Spinal cord (tissue), 10 donors: ENCODE measurements around the gene PRH2. TPM values are rescaled to one million over a fixed set of nuclear protein-coding genes. Genes with fewer than 3 reads are reported as not detected.

Experiments used
- DNase-seq, 6 donors: peaks; one replicate each; pipeline versions ENCODE4 v3.0.0 to v3.0.0-alpha.2; 2013 to 2015; ENCODE audit warnings: low spot score in 6 of 6, low read depth in 4 of 6
- H3K27ac ChIP-seq: one replicate; pipeline ENCODE4 v1.5.1; 2013; ENCODE audit warnings: low read depth, low read length, control low read depth
- H3K27me3 ChIP-seq: one replicate; pipeline ENCODE4 v1.6.1; 2013; ENCODE audit warnings: low read length; ENCODE audit not compliant: control insufficient read depth, insufficient read depth
- H3K36me3 ChIP-seq: one replicate; pipeline ENCODE4 v1.6.1; 2013; ENCODE audit warnings: low read length; ENCODE audit not compliant: control insufficient read depth, insufficient read depth
- H3K4me1 ChIP-seq: one replicate; pipeline ENCODE4 v1.6.1; 2013; ENCODE audit warnings: low read length; ENCODE audit not compliant: control insufficient read depth, insufficient read depth
- H3K4me3 ChIP-seq: one replicate; pipeline ENCODE4 v1.5.1; 2013; ENCODE audit warnings: low read depth, low read length, control low read depth
- H3K9me3 ChIP-seq: one replicate; pipeline ENCODE4 v1.6.1; 2013; ENCODE audit warnings: low read length; ENCODE audit not compliant: control insufficient read depth, insufficient read depth
- WGBS: methylation state at CpG from one replicate; pipeline ENCODE4 v1.1.5; 2013; ENCODE audit warnings: missing lambda C conversion rate; ENCODE audit not compliant: insufficient coverage; 5-methylcytosine and 5-hydroxymethylcytosine counted together
- polyA plus RNA-seq, 2 donors: library from polyadenylated mRNA; unstranded; fragments of 120-200 nt; gene quantifications; one replicate each; pipeline ENCODE4 v1.2.1, GENCODE V29; 2013; ENCODE audit not compliant: insufficient read length in 2 of 2
- total RNA-seq, 2 donors: library from RNA; depleted of rRNA in 1 of 2; stranded (reverse); fragments of 120-200 nt in 1 of 2; fragments of >200 nt in 1 of 2; gene quantifications; one replicate each; pipeline versions ENCODE4 v1.2.3 to v1.2.4, GENCODE V29; 2013 to 2014
- donor health status: healthy.

The PRH2 gene
- total and polyA plus RNA-seq, 4 donors, result 0.88 TPM; not detected in 3

DNA sequence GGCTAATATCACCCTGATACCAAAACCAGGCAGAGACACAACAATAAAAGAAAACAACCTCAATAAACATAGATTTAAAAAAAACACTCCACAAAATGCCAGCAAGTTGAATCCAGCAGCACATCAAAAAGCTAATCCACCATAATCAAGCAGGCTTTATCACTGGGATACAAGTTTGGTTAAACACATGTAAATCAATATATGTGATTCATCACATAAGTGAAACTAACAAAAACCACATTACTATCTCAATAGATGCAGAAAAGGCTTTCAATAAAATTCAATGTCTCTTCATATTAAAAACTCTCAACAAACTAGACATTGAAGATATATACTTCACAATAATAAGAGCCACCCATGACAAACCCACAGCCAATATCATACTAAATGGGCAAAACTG lies 27.0 kb downstream of the PRH2 start:
- Histone ChIP-seq H3K4me1 (no peaks in the 10 kb centered on the region), H3K27me3 (no peaks in the 10 kb centered on the region), H3K27ac (no peak overlapping the region), H3K4me3 (no peak overlapping the region), H3K9me3 (peaks cover 11% of the 10 kb centered on the region), H3K36me3 (no peaks in the 10 kb centered on the region)
- DNase-seq, result no peak

DNA sequence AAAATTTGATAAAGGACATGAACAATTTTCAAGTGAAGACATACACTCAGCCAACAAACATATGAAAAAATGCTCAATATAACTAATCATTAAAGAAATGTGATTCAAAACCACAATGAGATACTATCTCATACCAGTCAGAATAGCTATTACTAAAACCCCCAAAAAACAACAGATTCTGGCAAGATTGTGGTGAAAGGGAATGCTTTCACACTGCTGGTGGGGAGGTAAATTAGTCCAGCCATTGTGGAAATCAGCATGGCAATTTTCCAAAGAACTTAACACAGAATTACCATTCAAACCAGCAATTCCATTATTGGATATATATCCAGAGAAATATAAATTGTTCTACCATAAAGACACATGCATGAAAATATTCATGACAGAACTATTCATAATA lies 28.7 kb downstream of the PRH2 start:
- Histone ChIP-seq H3K36me3 (no peaks in the 10 kb centered on the region), H3K9me3 (peaks cover 11% of the 10 kb centered on the region), H3K4me3 (no peak overlapping the region), H3K4me1 (no peaks in the 10 kb centered on the region), H3K27me3 (no peaks in the 10 kb centered on the region), H3K27ac (no peak overlapping the region)
- DNase-seq, result no peak

DNA sequence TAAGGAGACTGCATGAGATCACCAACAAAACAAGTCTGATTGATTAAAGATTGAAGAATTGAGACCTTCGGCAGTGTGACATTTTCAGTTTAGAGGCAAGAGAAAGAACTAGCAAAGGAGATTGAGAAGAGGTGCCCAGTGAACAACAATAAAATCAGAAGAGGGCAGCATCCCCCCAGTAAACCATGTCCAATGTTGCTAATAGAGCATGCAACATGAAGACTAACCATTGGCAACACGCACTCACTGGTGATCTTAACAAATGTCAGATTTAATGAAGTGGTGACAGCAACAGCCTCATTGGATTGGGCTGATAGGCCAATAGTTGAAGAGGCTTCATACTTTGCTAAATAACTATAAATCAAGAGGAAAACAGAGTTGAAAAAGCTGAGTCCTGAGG lies 30.8 kb downstream of the PRH2 start:
- Histone ChIP-seq H3K9me3 (peaks cover 10% of the 10 kb centered on the region), H3K36me3 (no peaks in the 10 kb centered on the region), H3K4me1 (no peaks in the 10 kb centered on the region), H3K4me3 (no peak overlapping the region), H3K27ac (no peak overlapping the region), H3K27me3 (no peaks in the 10 kb centered on the region)
- no peak for DNase-seq
- WGBS, result 73% methylated on average over 1 of the region's 2 CpGs

DNA sequence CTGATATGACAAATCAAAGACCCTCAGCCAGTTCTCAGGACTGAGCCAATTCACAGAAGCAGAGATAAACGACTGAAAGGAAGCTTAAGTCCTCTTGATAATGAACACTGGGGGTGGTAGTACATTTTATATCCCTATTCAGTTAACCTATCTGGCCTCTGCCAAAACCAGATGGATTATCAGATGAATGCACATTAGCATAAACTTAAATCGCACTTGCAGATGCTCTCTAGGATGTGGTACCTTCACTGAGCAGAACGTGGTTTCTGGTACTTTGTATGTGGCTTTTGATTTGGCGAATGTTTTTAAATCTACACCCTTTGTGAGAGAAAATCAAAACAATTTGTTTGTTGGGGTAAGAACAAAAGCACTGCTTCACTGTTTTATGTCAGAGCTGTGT lies 31.2 kb downstream of the PRH2 start:
- H3K4me3 ChIP-seq, result no peak overlapping the region
- H3K9me3 ChIP-seq, result peaks cover 10% of the 10 kb centered on the region
- no peak for DNase-seq
- WGBS, result 80% methylated on average over 1 of the region's 4 CpGs
- no peaks in the 10 kb centered on the region for H3K4me1 ChIP-seq
- no peaks in the 10 kb centered on the region for H3K27me3 ChIP-seq
- H3K36me3 ChIP-seq, result no peaks in the 10 kb centered on the region
- H3K27ac ChIP-seq, result no peak overlapping the region

DNA sequence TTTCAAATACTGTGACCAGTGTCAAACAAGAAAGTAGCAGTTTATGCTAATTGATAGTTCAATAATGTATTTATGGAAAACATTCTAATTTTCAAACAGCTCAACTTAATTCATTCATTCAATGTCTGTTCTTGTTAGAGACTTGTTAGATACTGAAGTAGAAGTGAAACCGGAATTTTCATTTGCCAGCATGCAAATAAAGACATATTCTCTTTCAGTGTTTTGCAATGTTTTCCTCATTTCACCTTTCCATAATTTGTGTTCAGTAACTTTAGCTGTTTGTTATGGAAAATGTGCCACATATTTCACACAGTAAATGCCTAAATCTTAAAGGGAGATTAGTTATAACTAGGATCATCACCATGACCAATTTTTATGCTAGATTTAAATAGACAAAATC lies 36.4 kb downstream of the PRH2 start:
- Histone ChIP-seq H3K4me3 (no peak overlapping the region), H3K27ac (no peak overlapping the region), H3K4me1 (peaks cover 3% of the 10 kb centered on the region), H3K27me3 (no peaks in the 10 kb centered on the region), H3K9me3 (no peaks in the 10 kb centered on the region), H3K36me3 (no peaks in the 10 kb centered on the region)
- DNase-seq, result no peak
- WGBS, result no CpG with 5 or more reads among the region's 1 CpG

DNA sequence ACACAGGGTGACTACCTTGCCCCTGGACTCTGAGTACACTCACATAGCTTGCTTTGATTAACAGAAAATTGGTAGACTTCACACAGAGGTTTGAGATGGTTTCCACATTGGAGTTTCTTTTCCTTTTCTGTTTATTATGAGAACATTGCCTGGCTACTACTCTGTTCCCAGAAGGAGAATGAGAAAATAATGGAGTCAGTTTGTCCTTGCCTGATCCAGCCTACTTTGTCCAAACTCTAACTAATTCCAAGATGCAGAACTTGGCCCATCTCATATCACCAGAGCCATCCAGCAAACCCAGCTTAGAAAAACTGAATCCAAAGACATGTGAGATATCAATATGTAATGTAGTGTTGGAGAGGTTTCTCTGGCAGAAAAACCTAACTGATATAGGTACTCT lies 37.3 kb downstream of the PRH2 start:
- Histone ChIP-seq H3K27me3 (no peaks in the 10 kb centered on the region), H3K27ac (no peak overlapping the region), H3K4me1 (peaks cover 3% of the 10 kb centered on the region), H3K36me3 (no peaks in the 10 kb centered on the region), H3K4me3 (no peak overlapping the region), H3K9me3 (no peaks in the 10 kb centered on the region)
- no peak for DNase-seq

- Histone ChIP-seq H3K4me1 (peaks cover 3% of the 10 kb centered on the region), H3K27me3 (no peaks in the 10 kb centered on the region), H3K36me3 (no peaks in the 10 kb centered on the region), H3K9me3 (no peaks in the 10 kb centered on the region), H3K4me3 (no peak overlapping the region), H3K27ac (no peak overlapping the region)
- WGBS, result 100% methylated on average over 1 of the region's 2 CpGs
- no peak for DNase-seq
Measured at GRCh38 chr12:10967409-10967808, 38.4 kb downstream of the PRH2 start.

- WGBS, result 89% methylated on average over 10 of the region's 15 CpGs
- Histone ChIP-seq H3K27me3 (no peaks in the 10 kb centered on the region), H3K27ac (no peak overlapping the region), H3K9me3 (no peaks in the 10 kb centered on the region), H3K4me1 (peaks cover 3% of the 10 kb centered on the region), H3K4me3 (no peak overlapping the region), H3K36me3 (no peaks in the 10 kb centered on the region)
- peak in 1 of 6 donors; percentile 27 for DNase-seq
Measured at GRCh38 chr12:10968765-10969456, 39.9 kb downstream of the PRH2 start.

- no CpG with 5 or more reads among the region's 3 CpGs for WGBS
- Histone ChIP-seq H3K4me1 (no peaks in the 10 kb centered on the region), H3K4me3 (no peak overlapping the region), H3K27ac (no peak overlapping the region), H3K36me3 (no peaks in the 10 kb centered on the region), H3K27me3 (no peaks in the 10 kb centered on the region), H3K9me3 (peaks cover 2% of the 10 kb centered on the region)
- DNase-seq, result no peak
Measured at GRCh38 chr12:10974965-10975364, 45.9 kb downstream of the PRH2 start.

DNA sequence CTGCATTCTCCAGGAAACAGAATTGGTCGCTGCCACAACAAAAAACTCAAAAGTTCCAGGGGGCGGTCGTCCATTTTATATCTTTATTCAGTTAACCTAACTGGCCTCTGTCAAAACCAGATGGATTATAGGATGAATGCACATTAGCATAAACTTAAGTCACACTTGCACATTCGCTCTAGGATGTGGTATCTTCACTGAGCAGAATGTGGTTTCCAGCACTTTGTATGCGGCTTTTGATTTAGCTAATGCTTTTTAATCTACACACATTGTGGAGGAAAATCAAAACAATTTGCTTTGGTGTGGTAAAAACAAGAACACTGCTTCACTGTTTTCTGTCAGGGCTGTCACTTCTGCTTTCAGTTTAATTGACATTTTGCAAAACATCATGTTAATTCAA lies 53.2 kb downstream of the PRH2 start:
- Histone ChIP-seq H3K27me3 (no peaks in the 10 kb centered on the region), H3K4me1 (no peaks in the 10 kb centered on the region), H3K36me3 (no peaks in the 10 kb centered on the region), H3K9me3 (peaks cover 2% of the 10 kb centered on the region), H3K27ac (no peak overlapping the region), H3K4me3 (no peak overlapping the region)
- no CpG with 5 or more reads among the region's 5 CpGs for WGBS
- no peak for DNase-seq
